HG03442 (cell line): ENCODE data around the gene TTYH1.

ENCODE experiments used
- ATAC-seq: cut with Tn5 transposase; IDR thresholded peaks from one replicate; pipeline ENCODE4 v1.9.1; 2021; ENCODE audit warnings: mild to moderate bottlenecking, moderate library complexity; ENCODE audit not compliant: unreplicated experiment

The TTYH1 gene

GRCh38 chr19:54391589-54392061 lies 23.6 kb upstream of the TTYH1 start:
- no peak for ATAC-seq

- no peak for ATAC-seq
Observed at GRCh38 chr19:54392105-54392504, 23.2 kb upstream of the TTYH1 start.

- ATAC-seq: no peak
Observed at GRCh38 chr19:54393381-54393780, 21.9 kb upstream of the TTYH1 start.

GRCh38 chr19:54395685-54396084 lies 19.6 kb upstream of the TTYH1 start:
- no peak for ATAC-seq

- ATAC-seq: no peak
Observed at GRCh38 chr19:54399189-54399588, 16.1 kb upstream of the TTYH1 start.

- no peak for ATAC-seq
Observed at GRCh38 chr19:54400913-54401312, 14.4 kb upstream of the TTYH1 start.

GRCh38 chr19:54403054-54403453 lies 12.2 kb upstream of the TTYH1 start:
- ATAC-seq: no peak

GRCh38 chr19:54405628-54406027 lies 9.6 kb upstream of the TTYH1 start:
- no peak for ATAC-seq

- no peak for ATAC-seq
Observed at GRCh38 chr19:54407780-54408179, 7.5 kb upstream of the TTYH1 start.

- no peak for ATAC-seq
Observed at GRCh38 chr19:54408456-54409026, 6.7 kb upstream of the TTYH1 start.

- no peak for ATAC-seq
Observed at GRCh38 chr19:54411033-54411432, 4.2 kb upstream of the TTYH1 start.

- no peak for ATAC-seq
Observed at GRCh38 chr19:54412877-54413276, 2.4 kb upstream of the TTYH1 start.

- ATAC-seq: no peak
Observed at GRCh38 chr19:54414156-54414555, 1.1 kb upstream of the TTYH1 start.

- no peak for ATAC-seq
Observed at GRCh38 chr19:54415901-54416673, 823 bp downstream of the TTYH1 start.

- no peak for ATAC-seq
Observed at GRCh38 chr19:54416695-54417491, 1.6 kb downstream of the TTYH1 start.

- ATAC-seq: no peak
Observed at GRCh38 chr19:54418030-54418929, 3.0 kb downstream of the TTYH1 start.

- no peak for ATAC-seq
Observed at GRCh38 chr19:54418930-54419800, 3.9 kb downstream of the TTYH1 start.

GRCh38 chr19:54420068-54420382 lies 4.8 kb downstream of the TTYH1 start:
- no peak for ATAC-seq

- no peak for ATAC-seq
Observed at GRCh38 chr19:54420383-54421168, 5.3 kb downstream of the TTYH1 start.
